ENCODE measurements around the gene COL3A1.
A peak's percentile ranks its signal among the peaks of the same experiment; 100 is the strongest.

- no peak for TF ChIP-seq MAX (IDR thresholded peaks at IDR 0.05; ENCODE audit: low read depth, low read length)
- peak; percentile 9 for TF ChIP-seq CTCF (IDR thresholded peaks at IDR 0.05; ENCODE audit: low read depth, low read length)
- no peak for TF ChIP-seq POLR2A (IDR thresholded peaks at IDR 0.05; ENCODE audit: extremely low read depth, insufficient read length)
- TF ChIP-seq MYC (IDR thresholded peaks at IDR 0.05; ENCODE audit: low read depth, low read length) = no peak
Observed at GRCh38 chr2:188983427-188984064, 9.4 kb downstream of the COL3A1 start.

Measured in NB4 (cell line).